GM12801 (cell line): ENCODE data around the gene CASP10.

Experiments used
- CTCF ChIP-seq: IDR thresholded peaks from one replicate; pipeline ENCODE4 v1.5.1; 2011; ENCODE audit warnings: control low read depth; ENCODE audit not compliant: insufficient read length; ENCODE audit errors: extremely low read depth

Gene CASP10

GRCh38 chr2:201197781-201198180 is 14.8 kb downstream of the CASP10 start:
- TF ChIP-seq CTCF, result no peak

GRCh38 chr2:201199847-201200246 is 16.9 kb downstream of the CASP10 start:
- no peak for TF ChIP-seq CTCF

GRCh38 chr2:201200345-201200744 is 17.4 kb downstream of the CASP10 start:
- TF ChIP-seq CTCF, result no peak

GRCh38 chr2:201201371-201201770 is 18.4 kb downstream of the CASP10 start:
- TF ChIP-seq CTCF, result no peak

- no peak for TF ChIP-seq CTCF
Measured at GRCh38 chr2:201203916-201204654, 21.1 kb downstream of the CASP10 start.

GRCh38 chr2:201204655-201205514 is 21.9 kb downstream of the CASP10 start:
- no peak for TF ChIP-seq CTCF

- TF ChIP-seq CTCF, result no peak
Measured at GRCh38 chr2:201205515-201205849, 22.5 kb downstream of the CASP10 start.
